HT-29 (cell line): ENCODE results near the gene RNU1-4. TPM values are rescaled to one million over a fixed set of nuclear protein-coding genes. Genes with fewer than 3 reads are reported as not detected.
"Not testable (repeated sequence)": the region's sequence is repeated elsewhere in the genome, so short reads cannot be mapped to it uniquely, and the experiment has no call there.

Experiments used
- DNase-seq: peaks from one replicate; pipeline ENCODE4 v3.0.0-alpha.2; 2015; ENCODE audit warnings: low spot score
- total RNA-seq: library from RNA; depleted of rRNA; stranded (reverse); fragments of >200 nt; shearing (Covaris generic); gene quantifications from 2 replicates; pipeline ENCODE4 v1.2.3, GENCODE V29; 2014

The RNU1-4 gene
- total RNA-seq, 1 experiment from 2014 or later, result under 0.01 TPM

DNA sequence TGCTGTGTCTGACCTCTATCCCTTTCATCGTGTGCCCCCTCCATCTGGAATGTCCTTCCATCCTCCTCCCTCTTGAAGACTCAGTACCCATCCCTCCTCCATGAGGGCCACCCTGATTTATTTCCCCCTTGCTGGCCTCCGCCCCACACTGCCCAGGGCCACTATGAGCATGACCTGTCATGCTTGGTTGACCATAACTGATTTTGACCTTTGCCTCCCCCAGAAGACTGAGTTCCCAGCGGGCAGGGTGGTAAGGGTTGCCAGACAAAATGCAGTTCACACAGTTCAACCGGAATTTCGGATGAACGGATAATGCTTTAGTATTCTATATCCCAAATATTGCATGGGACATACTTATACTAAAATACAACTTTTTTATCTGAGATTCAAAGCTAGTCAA, 31.6 kb upstream of the RNU1-4 start:
- not testable (repeated sequence) for DNase-seq

DNA sequence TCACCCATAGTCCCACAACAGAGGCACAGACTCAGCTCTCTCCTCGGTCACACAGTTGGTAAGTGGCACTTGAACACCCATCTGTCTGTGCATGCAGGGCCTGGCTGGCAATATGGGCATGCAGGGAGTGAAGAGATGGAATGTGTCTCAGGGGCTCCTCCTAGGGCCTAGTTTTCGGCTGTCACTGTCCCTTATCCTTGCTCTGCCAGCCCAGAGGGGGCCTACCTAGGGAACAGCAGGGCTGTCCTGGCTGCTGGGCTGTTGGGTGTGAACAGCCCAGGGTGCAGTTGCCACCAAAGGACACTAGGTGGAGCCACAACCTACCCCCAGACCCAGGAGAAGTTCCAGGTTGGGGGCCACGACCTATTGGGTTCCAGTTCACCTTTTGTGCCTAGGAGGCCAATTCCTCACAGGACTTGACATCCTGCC, 30.6 kb upstream of the RNU1-4 start:
- DNase-seq, result peak; percentile 24

DNA sequence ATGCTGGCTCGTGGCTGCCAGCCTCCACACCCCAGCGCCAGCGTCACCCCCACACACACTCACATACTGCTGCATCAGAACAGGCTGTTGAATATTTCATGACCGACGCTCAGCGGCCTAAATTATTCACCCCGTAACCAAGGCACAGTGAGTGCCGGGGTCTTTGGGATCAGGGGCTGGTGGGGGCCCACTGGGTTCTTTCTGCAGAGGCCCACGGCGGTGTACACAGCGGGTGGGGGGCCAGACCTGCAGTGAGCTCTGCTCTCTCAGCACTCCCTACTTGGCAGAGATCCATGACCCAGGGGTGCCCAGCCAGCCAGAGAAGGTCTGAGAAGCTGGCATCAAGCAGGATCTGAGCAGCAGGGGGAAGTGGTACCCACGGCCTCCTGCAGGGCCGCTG, 29.7 kb upstream of the RNU1-4 start:
- DNase-seq, result not testable (repeated sequence)

DNA sequence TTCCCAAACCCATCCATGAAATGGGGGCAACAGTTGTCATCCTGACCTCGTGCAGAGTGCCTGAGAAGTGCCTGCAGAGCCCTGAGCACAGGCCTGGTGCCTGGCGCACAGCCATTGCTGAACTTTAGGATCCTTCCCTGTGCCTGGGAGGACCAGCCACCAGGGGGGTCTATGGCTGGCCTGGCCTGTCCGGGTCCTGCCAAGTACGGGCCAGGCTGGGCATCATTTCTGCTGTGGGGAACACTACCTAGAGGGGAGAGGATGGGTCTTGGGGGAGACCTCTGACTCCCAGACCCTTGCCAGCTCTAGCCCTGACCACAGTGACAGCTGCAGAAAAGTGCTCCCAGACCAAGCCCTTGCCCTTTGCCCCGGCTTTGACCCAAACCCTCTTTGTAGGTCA, 28.2 kb upstream of the RNU1-4 start:
- not testable (repeated sequence) for DNase-seq

DNA sequence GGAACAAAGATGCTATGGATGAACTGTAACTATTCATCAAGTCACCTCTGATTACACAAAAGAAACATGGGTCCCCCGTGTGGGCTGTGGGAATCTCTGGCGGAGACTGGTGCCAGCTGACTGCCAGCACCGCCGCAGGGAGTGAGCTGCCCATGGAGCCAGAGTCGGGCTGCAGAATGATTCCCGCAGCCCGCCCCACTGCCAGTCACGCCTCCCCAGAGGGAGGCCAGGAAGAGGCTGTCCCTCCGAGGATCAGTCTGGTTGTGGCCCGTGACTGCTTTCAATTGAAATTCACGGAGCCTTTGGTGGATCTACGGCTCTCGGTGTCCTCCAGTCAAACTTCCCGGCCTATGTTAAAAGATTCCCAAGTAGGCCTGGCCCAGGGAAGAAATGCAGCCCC, 27.7 kb upstream of the RNU1-4 start:
- not testable (repeated sequence) for DNase-seq

DNA sequence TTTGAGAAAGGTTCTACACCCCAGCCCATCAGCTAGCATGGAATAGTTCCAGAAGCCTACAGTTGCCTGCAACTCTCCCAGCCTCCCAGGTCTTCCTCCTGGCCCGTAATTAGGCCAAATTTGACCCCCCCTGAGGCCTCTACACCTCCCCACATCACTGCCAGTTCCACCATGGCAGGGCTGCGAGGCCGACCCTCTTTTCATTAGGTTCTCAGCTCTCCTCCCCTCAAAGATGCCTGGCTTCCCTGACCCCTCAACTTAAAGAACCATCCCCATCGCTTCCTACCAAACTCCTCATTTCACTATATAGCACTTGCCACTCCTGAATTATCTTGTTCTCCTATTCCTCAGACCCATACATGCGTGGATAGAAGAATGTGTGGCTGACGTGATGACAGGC, 27.3 kb upstream of the RNU1-4 start:
- DNase-seq, result not testable (repeated sequence)

DNA sequence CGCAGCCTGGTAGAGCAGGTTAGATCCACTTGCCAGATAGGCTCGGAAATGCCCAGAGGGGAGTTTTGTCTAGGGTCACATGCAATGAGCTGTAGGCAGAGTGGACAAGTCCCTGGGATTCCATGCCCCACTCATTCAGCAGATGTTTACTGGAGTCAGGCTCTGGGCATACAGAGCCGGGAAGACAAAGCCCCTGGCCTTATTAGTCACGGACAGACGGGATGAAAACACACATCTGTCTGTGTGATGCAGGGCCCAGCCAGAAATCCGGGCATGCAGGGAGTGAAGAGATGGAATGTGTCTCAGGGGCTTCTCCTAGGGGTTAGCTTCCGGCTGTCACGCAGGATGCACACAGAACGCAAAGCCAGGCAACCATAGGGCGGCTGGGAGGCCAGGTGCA, 26.8 kb upstream of the RNU1-4 start:
- DNase-seq, result not testable (repeated sequence)

DNA sequence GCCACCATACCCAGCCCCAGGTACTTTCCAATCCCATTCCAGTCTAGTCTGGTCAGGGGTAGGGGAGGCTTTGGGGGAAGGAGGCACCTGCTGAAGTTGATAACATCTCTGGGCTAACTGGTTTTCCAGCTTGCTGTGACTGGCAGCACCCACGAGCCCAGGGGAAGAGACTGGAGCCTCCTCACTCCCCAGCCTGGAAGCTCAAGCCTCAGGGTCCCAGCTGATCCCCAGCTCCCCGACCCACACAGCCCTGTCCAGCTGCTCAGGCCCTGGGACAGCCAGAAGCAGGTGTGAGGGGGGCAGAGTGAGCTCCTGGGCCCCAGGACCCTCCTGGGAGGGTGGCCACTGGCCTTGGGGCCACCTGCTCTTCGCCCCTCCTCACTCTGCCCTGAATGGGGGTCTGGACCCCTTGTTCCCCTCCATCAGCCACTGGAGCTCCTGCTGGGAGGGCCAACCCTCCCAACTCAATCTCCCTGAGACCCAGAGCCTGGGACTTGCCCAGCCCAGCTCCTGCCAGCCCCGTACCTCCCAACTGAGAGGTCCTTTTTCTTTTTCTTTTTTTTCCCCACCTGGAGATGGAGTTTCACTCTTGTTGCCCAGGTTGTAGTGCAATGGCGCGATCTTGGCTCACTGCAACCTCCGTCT, 23.5 kb upstream of the RNU1-4 start:
- peak; percentile 53 for DNase-seq

DNA sequence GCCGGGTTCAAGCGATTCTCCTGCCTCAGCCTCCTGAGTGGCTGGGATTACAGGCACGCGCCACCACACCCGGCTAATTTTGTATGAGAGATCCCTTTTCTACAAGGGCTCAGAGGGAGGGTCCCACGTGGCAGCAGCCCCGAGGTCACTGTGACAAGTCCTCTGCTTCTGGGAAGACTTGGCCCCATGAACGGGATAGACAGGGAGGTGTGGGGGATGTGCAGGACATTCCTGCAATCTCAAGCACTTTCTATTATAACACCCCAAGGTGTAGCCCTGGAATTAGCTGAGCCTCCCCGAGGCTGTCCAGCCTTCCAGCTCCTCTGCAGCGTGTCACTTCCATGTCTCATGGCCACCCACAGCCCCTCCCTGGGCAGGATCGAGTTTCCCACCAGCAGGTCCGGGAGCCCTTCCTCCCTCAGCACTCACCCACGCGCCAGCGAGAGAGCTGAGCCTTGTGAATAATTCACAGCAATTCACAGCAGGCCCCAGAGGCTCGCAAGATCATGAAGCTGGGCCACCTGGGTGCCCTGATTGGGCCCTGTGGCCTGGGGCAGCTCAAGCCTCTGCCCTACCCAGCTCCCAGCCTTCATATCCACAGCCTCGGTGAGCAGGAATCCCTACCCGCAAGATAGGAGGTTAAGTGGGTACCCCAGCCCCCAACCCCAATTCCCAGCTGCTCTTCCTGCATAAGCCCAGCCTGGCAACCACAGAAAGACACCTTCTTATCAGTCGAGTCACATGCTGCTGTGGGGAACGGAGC, 22.8 kb upstream of the RNU1-4 start:
- no peak for DNase-seq

DNA sequence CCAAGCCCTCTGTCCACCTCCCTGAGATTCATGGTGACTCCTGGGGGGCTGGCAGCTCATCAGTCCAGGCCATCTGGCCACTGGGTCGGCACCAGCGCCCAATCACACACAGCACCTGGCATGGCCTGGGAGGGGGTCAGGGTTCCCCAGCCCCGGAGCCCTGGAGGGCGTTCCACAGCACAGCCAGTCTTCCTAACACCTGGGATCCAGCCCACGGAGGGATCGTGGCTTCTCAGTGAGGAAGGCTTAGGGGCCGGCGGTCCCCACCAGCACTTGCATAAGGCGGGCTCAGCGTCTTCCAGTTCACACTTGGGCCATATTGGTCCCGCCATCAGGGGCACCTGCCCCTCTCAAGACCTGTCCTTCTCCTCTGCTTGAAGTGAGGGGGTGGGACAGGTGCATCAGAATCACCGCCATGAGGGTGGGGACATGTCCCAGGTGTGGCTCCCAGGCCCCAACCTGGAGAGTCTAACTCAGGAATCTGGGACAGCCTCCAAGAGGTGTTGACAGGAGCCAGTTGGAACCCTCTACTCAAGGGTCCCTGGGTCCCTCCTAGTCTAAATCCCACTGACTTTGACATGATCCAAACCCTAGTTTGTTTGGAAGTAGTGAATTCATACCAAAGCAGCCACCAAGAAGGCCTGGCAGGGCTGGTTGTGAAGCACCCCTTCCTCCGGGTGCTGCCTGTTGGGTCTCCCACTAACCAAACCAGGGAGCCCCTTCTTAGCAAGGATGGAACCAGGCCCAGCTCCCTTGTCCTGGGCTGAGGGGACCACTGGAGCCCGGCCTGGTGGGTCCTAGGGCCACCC, 22.0 kb upstream of the RNU1-4 start:
- DNase-seq, result not testable (repeated sequence)

DNA sequence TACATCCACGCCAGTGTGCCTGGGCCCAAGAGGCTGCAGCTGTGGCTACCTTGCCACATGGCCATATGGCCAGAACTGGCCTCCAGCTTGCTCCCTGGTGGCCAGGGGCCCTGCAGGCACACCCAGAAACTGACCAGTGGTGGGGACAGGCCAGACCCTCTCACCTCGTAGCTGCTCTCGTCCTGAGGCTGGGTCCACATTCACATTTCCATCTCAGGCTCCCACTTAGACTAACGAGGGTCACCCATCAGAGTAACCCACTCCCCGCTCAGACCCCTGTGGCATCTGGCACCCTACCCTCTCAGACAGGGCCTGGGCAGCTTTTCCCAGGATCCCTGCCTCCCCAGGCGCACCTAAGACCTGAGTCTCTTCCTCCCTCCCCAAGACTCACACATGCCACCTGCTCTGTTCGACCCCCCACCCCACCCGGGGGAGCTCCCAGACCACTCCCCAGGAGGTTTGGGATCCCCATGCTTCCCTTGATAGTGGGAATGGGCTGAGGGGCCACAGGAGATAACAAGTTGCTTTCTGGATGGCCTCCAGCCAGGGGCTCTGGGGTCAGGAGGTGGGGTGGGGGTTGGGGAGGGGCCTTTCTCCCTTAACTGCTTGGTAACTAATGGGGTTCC, 21.3 kb upstream of the RNU1-4 start:
- no peak for DNase-seq

DNA sequence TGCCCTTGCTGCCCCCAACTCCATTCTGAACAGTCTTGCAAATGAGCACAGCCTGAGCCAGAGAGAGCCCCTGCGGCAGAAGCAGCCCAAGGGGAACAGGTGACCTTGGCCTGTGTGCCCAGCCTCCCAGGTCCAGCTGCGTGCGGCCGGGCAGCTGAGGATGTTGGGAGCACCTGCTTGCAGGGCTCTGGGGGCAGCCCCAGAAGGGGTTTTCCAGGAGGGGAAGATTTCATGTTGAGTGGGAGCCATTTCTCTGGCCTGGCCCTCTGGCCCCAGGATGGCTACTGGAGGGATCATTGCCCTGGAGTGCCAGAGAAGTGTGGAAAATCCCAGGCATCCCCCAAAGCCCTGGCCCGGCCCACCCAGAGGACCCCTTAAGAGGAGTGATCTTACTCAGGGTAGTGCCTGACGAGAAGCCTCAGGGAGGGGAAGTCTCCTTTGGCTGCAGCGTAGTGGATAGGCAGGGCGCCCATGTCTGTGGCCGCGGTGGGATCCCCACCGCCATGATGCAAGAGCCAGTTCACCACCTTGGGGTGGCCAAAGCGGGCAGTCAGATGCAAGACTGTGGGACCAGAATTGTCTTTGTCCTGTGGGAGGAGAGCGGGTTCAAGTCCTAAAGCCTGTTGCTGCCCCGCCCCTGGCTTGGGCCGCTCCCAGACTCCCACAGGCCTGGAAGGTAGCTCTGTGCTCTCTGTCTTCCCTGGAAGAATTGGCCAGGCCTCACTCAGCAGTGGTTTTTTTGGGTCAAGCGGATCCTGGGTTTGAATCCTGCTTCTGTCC, 20.6 kb upstream of the RNU1-4 start:
- DNase-seq, result no peak

DNA sequence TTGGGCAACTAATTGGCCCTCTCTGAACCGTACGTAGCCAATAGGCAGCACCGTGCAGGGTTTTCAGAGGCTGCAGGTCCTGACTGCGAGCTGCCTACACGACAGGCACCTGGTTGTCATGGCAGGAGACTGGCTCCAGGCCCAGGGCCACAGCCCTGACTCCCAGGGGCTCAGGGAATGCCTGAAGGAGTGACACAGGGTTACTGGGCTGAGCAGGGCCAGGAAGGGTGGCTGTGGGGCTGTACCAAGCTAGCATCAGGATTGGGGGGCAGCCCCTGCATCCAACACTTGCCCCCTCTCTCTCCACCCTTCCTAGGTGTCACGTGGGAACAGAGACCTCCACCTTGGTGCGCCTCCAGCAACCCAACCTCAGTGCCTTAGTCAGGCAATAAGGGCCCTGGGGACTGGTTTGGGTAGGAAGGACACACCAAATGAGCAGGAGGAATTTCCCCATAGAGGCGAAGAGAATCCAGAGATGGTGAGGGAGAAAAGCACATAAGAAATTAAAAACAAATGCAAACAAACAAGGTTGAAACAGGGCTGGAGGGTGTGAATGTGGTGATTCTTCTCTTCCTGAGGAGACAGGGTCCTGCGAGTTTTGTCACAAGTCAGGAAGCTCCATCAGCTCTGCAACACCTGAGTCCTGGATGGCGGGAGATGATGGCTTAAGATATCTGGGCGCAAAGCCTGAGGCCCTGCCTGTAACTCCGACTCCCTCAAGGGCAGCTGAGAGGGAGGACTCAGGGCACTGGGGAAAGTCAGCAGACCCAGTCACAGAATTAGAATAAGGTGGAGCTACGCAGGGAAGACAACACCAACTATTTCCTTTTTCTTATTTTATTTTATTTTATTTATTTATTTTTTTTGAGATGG, 19.7 kb upstream of the RNU1-4 start:
- DNase-seq, result no peak

DNA sequence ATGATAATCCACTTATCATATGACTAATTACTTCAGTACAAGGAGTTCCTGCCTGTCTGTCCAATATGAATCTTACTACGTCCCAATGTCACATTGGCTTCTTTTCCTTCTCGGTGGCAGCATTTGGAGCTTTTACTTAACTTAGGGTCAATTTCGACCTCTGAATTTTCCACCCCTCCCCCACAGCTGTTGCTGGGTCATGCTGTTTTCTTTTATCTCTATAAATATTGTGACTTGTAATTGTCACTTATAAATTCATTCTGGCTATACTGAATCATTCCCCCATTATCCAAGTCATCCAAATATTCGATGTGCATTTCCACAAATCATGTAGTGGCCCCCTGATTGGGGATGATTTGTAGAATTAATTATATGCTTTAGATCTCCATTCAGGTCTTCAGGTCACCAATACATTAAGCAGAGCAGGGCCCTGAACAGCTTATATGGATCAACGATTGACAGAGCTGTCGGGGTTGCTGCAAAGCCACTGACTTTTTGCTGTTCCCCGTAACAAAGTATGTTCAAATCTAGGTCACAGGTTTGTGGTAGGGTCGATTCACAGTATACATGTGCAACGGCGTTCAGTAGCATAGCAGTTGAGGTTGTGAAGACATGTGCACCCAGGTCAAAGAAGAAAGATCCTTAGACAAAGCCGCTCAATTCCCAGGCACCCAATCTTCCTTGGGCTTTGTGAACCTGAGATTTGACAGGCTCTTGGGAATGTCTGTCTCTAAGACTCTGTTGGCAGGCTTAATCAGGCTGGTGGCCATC, 18.3 kb upstream of the RNU1-4 start:
- no peak for DNase-seq

DNA sequence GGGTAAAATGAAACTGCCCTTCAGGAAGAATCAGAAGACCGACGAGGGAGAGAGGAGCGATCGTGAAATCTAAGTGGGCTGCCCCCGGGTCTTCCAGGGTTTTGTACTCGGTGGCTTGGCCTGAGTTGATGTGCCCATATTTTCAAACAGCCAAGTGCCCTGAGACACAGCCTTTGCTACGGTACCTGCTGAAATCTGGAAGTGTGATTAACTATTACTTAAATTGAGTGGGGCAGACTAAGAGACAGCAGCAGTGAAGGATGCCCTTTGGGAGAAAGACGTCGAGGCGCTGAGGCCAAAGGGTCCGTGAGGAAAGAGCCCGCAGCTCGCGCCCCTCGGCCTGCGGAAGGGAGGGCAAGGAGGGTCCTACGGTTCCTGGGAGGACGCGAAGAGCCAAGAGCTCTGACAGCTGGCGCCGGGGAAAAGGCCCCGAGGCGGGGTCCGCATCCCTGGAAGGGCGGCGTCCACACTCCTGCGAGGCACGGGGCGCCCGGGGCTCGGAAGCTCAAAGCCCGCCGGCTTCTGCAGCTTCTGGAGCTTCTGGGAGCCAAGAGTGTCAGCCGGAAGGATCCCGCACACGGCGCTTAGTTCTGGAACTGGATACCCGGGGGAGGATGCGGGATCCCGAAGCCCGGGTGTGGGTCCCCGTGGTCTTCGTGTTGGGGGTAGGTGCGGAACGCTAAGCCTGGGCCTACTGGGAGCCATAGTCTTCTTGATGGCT, 15.4 kb upstream of the RNU1-4 start:
- DNase-seq, result no peak

DNA sequence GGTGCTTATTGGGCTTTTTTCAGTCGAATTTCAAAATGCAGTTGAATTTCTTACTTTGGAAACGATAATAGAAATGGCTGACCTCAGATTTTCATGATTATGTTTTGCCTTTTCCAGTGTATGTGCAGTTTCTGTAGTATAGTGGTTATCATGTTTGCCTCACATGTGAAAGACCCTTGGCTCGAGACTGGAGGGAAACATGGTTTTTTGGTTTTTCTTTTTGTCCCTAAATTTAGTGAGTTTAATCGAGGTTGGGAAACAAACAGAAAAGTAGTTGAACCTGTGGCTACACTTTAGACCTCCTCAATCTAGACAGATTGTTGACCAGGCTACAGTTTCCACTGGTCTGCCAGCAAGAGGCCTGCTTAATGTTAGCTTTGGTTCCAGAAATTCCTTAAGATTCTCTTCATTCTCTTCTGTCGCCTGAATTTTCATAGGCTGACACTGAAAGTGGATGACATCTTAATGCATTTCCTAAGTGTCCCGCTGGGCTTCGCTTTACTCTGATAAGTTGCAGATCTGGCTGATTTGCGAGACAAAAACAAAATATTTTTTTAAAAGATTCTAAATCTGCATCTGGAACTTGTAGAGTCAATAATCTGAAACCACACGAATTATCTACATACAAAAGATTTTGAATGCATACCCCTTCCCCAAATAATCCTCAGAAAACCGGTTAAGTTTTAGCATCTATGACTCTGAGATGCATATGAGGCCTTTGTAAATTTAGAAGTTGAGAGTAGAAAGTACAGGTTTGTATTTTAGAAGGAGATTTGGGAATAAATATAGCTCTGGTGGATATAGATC, 14.7 kb upstream of the RNU1-4 start:
- DNase-seq, result not testable (repeated sequence)

DNA sequence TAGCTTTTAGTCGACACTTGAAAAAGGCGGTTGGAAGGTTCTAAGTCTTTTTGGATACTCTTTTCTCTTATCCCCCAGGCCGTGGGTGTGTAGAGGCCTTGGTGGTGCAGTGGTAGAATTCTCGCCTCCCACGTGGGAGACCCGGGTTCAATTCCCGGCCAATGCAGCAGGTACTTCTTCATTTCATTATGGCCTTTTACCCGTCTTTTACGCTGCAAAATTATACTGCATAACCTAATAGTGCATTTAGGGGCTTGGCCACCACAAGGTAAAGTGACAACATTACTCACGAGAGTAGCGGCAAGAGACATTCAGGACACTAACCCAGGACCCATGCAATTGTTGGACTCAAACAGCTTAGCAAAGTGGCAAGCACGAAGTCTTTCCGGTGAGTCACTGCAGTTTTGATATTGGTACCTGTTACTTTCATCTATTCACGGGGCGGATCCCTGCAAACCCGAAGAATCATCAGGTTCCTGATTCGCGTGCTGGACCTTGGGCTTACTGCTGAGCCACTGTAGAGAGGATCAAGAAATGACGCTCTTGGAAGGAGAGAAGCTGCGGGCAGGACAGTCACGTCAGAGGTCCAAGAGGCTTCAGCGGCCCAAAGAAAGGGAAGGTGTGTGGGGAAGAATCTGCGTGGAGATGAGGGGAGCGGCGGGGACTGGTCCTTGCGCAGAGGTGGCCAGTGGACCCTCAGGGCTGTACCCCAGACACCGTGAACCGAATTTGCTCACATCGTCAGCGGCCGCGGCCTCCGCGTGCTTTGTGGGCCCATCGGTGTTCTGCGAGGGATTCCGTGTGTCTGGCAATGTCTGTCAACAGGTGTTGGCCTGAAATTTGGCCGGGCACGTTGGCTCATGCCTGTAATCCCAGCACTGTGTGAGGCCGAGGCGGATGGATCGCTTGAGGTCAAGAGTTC, 12.9 kb upstream of the RNU1-4 start:
- DNase-seq, result peak; percentile 70
